Heart left ventricle (tissue), 16 donors: Measurements from ENCODE around the gene TMIGD2. TPM values are rescaled to one million over a fixed set of nuclear protein-coding genes. Genes with fewer than 3 reads are reported as not detected.

Experiments
- ATAC-seq, 4 donors: fragments of 200-7000 bp; cut with Tn5 transposase; one replicate each; pipeline ENCODE4 v1.9.1; 2020 to 2022; ENCODE audit warnings: moderate library complexity in 4 of 4, mild to moderate bottlenecking in 3 of 4, moderate number of reproducible peaks in 1 of 4
- DNase-seq, 5 donors: peaks; one replicate each; pipeline ENCODE4 v3.0.0-alpha.2; 2020
- H3K27ac ChIP-seq, 12 donors: fragments of 200-600 bp; sonication (generic) in 4 of 12; one replicate each; pipeline versions ENCODE4 v1.5.0 to v1.8.0; 2016 to 2022; ENCODE audit warnings: mild to moderate bottlenecking in 2 of 12
- H3K27me3 ChIP-seq, 9 donors: fragments of 200-600 bp; sonication (generic) in 2 of 9; one replicate each; pipeline versions ENCODE4 v1.5.1 to v1.8.0; 2016 to 2022; ENCODE audit warnings: mild to moderate bottlenecking in 3 of 9
- H3K36me3 ChIP-seq, 9 donors: fragments of 200-600 bp; sonication (generic) in 2 of 9; one replicate each; pipeline versions ENCODE4 v1.5.0 to v1.8.0; 2018 to 2022; ENCODE audit warnings: mild to moderate bottlenecking in 2 of 9
- H3K4me1 ChIP-seq, 12 donors: fragments of 200-600 bp; sonication (generic) in 4 of 12; one replicate each; pipeline versions ENCODE4 v1.5.0 to v1.8.0; 2016 to 2022; ENCODE audit warnings: mild to moderate bottlenecking in 3 of 12
- H3K4me3 ChIP-seq, 12 donors: fragments of 200-600 bp; sonication (generic) in 4 of 12; one replicate each; pipeline versions ENCODE4 v1.5.0 to v1.8.0; 2017 to 2022; ENCODE audit warnings: mild to moderate bottlenecking in 9 of 12, moderate library complexity in 4 of 12
- H3K9me3 ChIP-seq, 12 donors: fragments of 200-600 bp; sonication (generic) in 4 of 12; one replicate each; pipeline versions ENCODE4 v1.5.0 to v1.8.0; 2016 to 2022; ENCODE audit warnings: mild to moderate bottlenecking in 1 of 12
- CTCF ChIP-seq, 12 donors: fragments of 200-600 bp; sonication (generic) in 4 of 12; IDR thresholded peaks; one replicate each; pipeline versions ENCODE4 v1.5.0 to v1.8.0; 2018 to 2022; ENCODE audit warnings: antibody characterized with exemption in 12 of 12, mild to moderate bottlenecking in 5 of 12
- POLR2A ChIP-seq, 2 donors: fragments of 450-650 bp; IDR thresholded peaks; one replicate each; pipeline ENCODE4 v1.6.1; 2017; ENCODE audit warnings: antibody characterized with exemption in 2 of 2, mild to moderate bottlenecking in 2 of 2, moderate library complexity in 2 of 2
- WGBS, 4 donors: extraction: QIAGEN DNeasy Blood & Tissue Kit in 2 of 4; methylation state at CpG; one replicate each; pipeline versions ENCODE4 v1.1.5 to v1.1.7; 2013 to 2018; 5-methylcytosine and 5-hydroxymethylcytosine counted together
- intact Hi-C, 10 donors: fragments of 100-400 bp; cut with DNase I; formaldehyde crosslinking; loops; one replicate each; pipeline versions ENCODE4 v1.11.1 to v1.14.2; 2022
- polyA plus RNA-seq, 2 donors: library from polyadenylated mRNA; stranded (reverse); fragments of 200-250 nt; gene quantifications; one replicate each; pipeline ENCODE4 v1.2.3, GENCODE V29; 2013
- total RNA-seq, 9 donors: library from RNA; depleted of rRNA in 2 of 9; stranded (reverse); fragments of >200 nt in 2 of 9; fragmentation: NEBNext Ultra II Directional in 3 of 9; extraction: Animal tissue kit (Norgen Biotek cat#: 25700) in 3 of 9; gene quantifications; one replicate each; pipeline versions ENCODE4 v1.1.0 to v1.2.4, GENCODE V29; 2016 to 2023
- donor health status: ischemic (EF 13 %, LVEDD 7.1; RV severe dilation, severe dysfunction).
- donor health status: healthy with polysubstance abuse.
- donor health status: DM: no; HTN: yes; CAD: no.
- donor health status: DM: no; HTN: no; CAD: no.
- donor health status: ischemic (EF 25% LVEDD 6.9; RV normal size, moderate dysfunction).
- donor health status: ischemic (EF 25% LVEDD 5.7; RV mildly dilated, moderate dysfunction).
- donor health status: healthy.
- donor health status: DM: yes; HTN: yes; CAD: no.
- donor health status: ischemic (EF 35%, LVEDD 5.7; RV mildly dilated, moderate dysfunction).
- donor health status: nonischemic (EF 11% LVEDD 7.7; RV severe dilation, severe dysfunction).
- donor health status: DM: yes; HTN: yes; CAD: no.
- donor health status: PGD.
- donor health status: ischemic (EF 29% LVEDD 5.4; RV normal size, mild dysfunction).
- donor health status: nonischemic (EF 23%, LVEDD 6.1; RV moderate dilation, normal function).

The TMIGD2 gene
- total and polyA plus RNA-seq, 11 donors, result 0.06 to 0.67 (median 0.25) TPM; not detected in 7

DNA sequence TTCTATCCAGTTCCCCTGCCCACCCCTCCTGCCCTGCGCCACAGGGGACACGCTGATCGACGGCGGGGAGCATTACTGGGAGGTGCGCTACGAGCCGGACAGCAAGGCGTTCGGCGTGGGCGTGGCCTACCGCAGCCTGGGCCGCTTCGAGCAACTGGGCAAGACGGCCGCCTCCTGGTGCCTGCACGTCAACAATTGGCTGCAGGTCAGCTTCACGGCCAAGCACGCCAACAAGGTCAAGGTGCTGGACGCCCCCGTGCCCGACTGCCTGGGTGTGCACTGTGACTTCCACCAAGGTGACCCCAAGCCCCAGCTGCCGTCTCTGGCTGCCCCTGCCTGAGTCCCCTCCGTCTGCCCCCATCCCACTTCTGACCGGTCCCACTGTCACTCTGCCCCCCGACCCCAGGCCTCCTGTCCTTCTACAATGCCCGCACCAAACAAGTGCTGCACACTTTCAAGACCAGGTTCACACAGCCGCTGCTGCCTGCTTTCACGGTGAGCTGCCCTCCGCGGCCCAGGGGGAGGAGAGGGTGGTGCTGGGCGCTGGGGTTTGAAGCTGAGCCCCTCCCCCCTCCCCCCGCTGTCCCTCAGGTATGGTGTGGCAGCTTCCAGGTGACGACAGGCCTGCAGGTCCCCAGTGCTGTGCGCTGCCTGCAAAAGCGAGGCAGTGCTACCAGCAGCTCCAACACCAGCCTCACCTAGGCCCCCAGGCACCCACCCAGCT, 20.9 kb upstream of the TMIGD2 start:
- TF ChIP-seq POLR2A (IDR thresholded peaks at IDR 0.05) (no peak), CTCF (IDR thresholded peaks at IDR 0.05) (no peak)
- 75 to 93% (median 77%) methylated on average over 16 to 37 of the region's 37 CpGs for WGBS, 4 donors
- Histone ChIP-seq H3K4me1 (peaks cover 0 to 15% (median 12%) of the 10 kb centered on the region in 12 donors), H3K27ac (no peak overlapping the region), H3K27me3 (peaks cover 0 to 5% (median 0%) of the 10 kb centered on the region in 9 donors), H3K4me3 (no peak overlapping the region), H3K36me3 (no peaks in the 10 kb centered on the region), H3K9me3 (peaks cover 0 to 16% (median 0%) of the 10 kb centered on the region in 12 donors)
- ATAC-seq, result no peak
- no peak for DNase-seq
- intact Hi-C loops, result loop anchor here in 1 of 10 donors (10.0 kb wide), 1 partner anchor 58 kb away; no protein-coding TSS in a partner anchor

DNA sequence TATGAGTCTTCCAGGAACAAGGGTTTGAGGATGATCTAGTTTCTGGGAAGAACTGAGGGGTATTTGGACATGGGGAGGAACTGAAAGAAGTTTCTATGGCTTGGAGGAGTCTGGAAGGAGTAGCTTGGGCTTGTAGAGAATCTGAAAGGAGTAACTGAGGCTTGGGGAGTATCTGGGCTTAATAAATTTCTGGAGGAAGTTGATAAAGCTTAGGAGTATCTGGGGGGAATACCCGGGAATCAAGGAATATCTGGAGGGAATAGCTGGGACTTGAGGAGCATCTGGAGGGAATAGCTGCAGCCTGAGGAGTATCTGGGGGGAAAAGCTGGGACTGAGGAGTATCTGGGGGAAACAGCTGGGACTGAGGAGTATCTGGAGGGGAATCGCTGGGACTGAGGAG, 18.2 kb upstream of the TMIGD2 start:
- H3K27ac ChIP-seq, result no peak overlapping the region
- H3K36me3 ChIP-seq, result no peaks in the 10 kb centered on the region
- H3K27me3 ChIP-seq, result peaks cover 0 to 6% (median 0%) of the 10 kb centered on the region in 9 donors
- TF ChIP-seq CTCF (IDR thresholded peaks at IDR 0.05), result no peak
- TF ChIP-seq POLR2A (IDR thresholded peaks at IDR 0.05), result no peak
- 92 to 98% (median 96%) methylated on average over 2 of the region's 2 CpGs for WGBS, 4 donors
- H3K9me3 ChIP-seq, result peaks cover 0 to 16% (median 0%) of the 10 kb centered on the region in 12 donors
- no peak for DNase-seq
- intact Hi-C loops, result loop anchor here in 1 of 10 donors (10.0 kb wide), 1 partner anchor 56 kb away; no protein-coding TSS in a partner anchor
- H3K4me3 ChIP-seq, result no peak overlapping the region
- no peaks in the 10 kb centered on the region for H3K4me1 ChIP-seq
- ATAC-seq, result no peak

DNA sequence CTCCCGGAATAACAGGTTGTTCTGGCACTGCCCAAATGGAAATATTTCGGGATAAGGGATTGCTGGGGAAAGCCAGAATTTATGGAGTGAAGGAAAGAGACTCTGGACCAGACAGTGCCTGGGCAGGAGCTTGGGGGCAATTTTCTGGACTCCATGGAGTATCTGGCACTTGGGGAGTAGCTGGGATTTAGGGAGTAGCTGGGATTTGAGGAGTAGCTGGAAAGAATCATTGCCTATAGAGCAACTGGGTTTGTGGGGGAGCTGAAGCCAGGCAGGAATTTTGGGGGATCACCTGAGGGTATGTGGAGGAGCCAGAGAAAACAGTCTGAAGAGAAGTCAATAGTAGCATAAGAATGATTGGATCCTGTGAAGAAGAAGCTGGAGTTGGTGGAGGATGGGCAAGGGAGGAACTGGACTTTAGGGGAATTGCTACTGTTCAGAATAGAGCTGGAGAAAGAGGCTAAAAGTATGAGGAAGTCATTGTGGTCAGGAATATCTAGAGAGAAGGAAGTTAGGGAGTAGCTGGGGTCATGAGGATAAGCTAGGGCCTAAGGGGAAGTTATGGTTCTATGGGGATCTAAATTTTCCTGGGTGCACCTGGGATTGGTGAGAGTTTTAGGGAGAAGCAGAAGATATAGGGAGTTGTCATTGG, 17.0 kb upstream of the TMIGD2 start:
- H3K36me3 ChIP-seq, result no peaks in the 10 kb centered on the region
- DNase-seq (no peak), ATAC-seq (peak in 1 of 4 donors; percentile 32)
- TF ChIP-seq POLR2A (IDR thresholded peaks at IDR 0.05) (no peak), CTCF (IDR thresholded peaks at IDR 0.05) (no peak)
- 93 to 98% (median 95%) methylated on average over 2 of the region's 2 CpGs for WGBS, 4 donors
- no peak overlapping the region for H3K4me3 ChIP-seq
- peaks cover 0 to 8% (median 0%) of the 10 kb centered on the region in 12 donors for H3K4me1 ChIP-seq
- peaks cover 0 to 6% (median 0%) of the 10 kb centered on the region in 9 donors for H3K27me3 ChIP-seq
- H3K9me3 ChIP-seq, result peaks cover 0 to 16% (median 0%) of the 10 kb centered on the region in 12 donors
- intact Hi-C loops, result no loop called here
- no peak overlapping the region for H3K27ac ChIP-seq

- peaks cover 0 to 6% (median 0%) of the 10 kb centered on the region in 9 donors for H3K27me3 ChIP-seq
- no peak for TF ChIP-seq CTCF (IDR thresholded peaks at IDR 0.05)
- TF ChIP-seq POLR2A (IDR thresholded peaks at IDR 0.05), result no peak
- intact Hi-C loops, result no loop called here
- H3K4me1 ChIP-seq, result peaks cover 0 to 14% (median 0%) of the 10 kb centered on the region in 12 donors
- no peak overlapping the region for H3K4me3 ChIP-seq
- no peaks in the 10 kb centered on the region for H3K36me3 ChIP-seq
- peaks cover 0 to 16% (median 0%) of the 10 kb centered on the region in 12 donors for H3K9me3 ChIP-seq
- WGBS, 4 donors, result 94 to 96% (median 94%) methylated on average over 7 of the region's 7 CpGs
- H3K27ac ChIP-seq, result no peak overlapping the region
- DNase-seq (no peak), ATAC-seq (no peak)
These were observed 16.3 kb upstream of the TMIGD2 start for GRCh38 chr19:4318460-4318859.
